GM23338 (cell line): ENCODE results near the gene FBXO31. TPM values are rescaled to one million over a fixed set of nuclear protein-coding genes. Genes with fewer than 3 reads are reported as not detected.

Source experiments
- ATAC-seq: fragments of 200-7000 bp; cut with Tn5 transposase; 3 replicates; pipeline ENCODE4 v1.9.1; 2020
- DNase-seq: peaks from one replicate; pipeline ENCODE4 v3.0.0-alpha.2; 2015; ENCODE audit warnings: low spot score
- H2AFZ ChIP-seq: fragments of 200-600 bp; sonication (generic); 2 replicates; pipeline ENCODE4 v1.8.0; 2016; ENCODE audit warnings: antibody characterized with exemption, mild to moderate bottlenecking, moderate library complexity
- H3F3A ChIP-seq: fragments of 200-600 bp; sonication (generic); replicated peaks from 2 replicates; pipeline ENCODE4 v1.8.0; 2017; ENCODE audit warnings: antibody characterized with exemption, mixed run types, low read depth
- H3K27ac ChIP-seq: fragments of 200-600 bp; sonication (generic); 2 replicates; pipeline ENCODE4 v1.6.1; 2016; ENCODE audit warnings: low read depth
- H3K27me3 ChIP-seq: fragments of 200-600 bp; sonication (generic); 2 replicates; pipeline ENCODE4 v1.8.0; 2016; ENCODE audit warnings: mild to moderate bottlenecking, mixed run types, moderate library complexity; ENCODE audit not compliant: insufficient read depth
- H3K36me3 ChIP-seq: fragments of 200-600 bp; sonication (generic); 2 replicates; pipeline ENCODE4 v1.8.0; 2016; ENCODE audit warnings: mild to moderate bottlenecking; ENCODE audit not compliant: insufficient read depth
- H3K4me1 ChIP-seq: fragments of 200-600 bp; sonication (generic); 2 replicates; pipeline ENCODE4 v1.8.0; 2016; ENCODE audit warnings: mild to moderate bottlenecking, moderate library complexity; ENCODE audit not compliant: insufficient read depth
- H3K4me2 ChIP-seq: fragments of 200-600 bp; sonication (generic); 2 replicates; pipeline ENCODE4 v1.7.1; 2017; ENCODE audit warnings: mixed run types
- H3K4me3 ChIP-seq: fragments of 200-600 bp; sonication (generic); 2 replicates; pipeline ENCODE4 v1.6.1; 2016; ENCODE audit warnings: mixed run types
- H3K79me2 ChIP-seq: fragments of 200-600 bp; sonication (generic); replicated peaks from 2 replicates; pipeline ENCODE4 v1.8.0; 2017; ENCODE audit warnings: mild to moderate bottlenecking; ENCODE audit not compliant: insufficient read depth
- H3K9me2 ChIP-seq: fragments of 200-600 bp; sonication (generic); 2 replicates; pipeline ENCODE4 v1.8.0; 2017; ENCODE audit not compliant: insufficient read depth
- H4K20me1 ChIP-seq: fragments of 200-600 bp; sonication (generic); replicated peaks from 2 replicates; pipeline ENCODE4 v1.8.0; 2017; ENCODE audit warnings: mild to moderate bottlenecking; ENCODE audit not compliant: insufficient read depth
- H3K27ac Mint-ChIP-seq: 2 replicates; pipeline ENCODE4 v1.8.0; 2020; ENCODE audit warnings: inconsistent platforms, mild to moderate bottlenecking, moderate library complexity, mixed read lengths
- H3K27me3 Mint-ChIP-seq: 3 replicates; pipeline ENCODE4 v1.8.0; 2022; ENCODE audit warnings: low read depth, mild to moderate bottlenecking, moderate library complexity, mixed read lengths, inconsistent platforms; ENCODE audit not compliant: insufficient read depth, poor library complexity
- H3K36me3 Mint-ChIP-seq: 3 replicates; pipeline ENCODE4 v1.8.0; 2021; ENCODE audit warnings: low read depth, mild to moderate bottlenecking, inconsistent platforms, moderate library complexity, mixed read lengths
- H3K4me1 Mint-ChIP-seq: 3 replicates; pipeline ENCODE4 v1.8.0; 2020; ENCODE audit warnings: mild to moderate bottlenecking, inconsistent platforms, mixed read lengths
- H3K4me3 Mint-ChIP-seq: 3 replicates; pipeline ENCODE4 v1.8.0; 2021; ENCODE audit warnings: moderate library complexity, mild to moderate bottlenecking, inconsistent platforms, mixed read lengths
- H3K9me3 Mint-ChIP-seq: 3 replicates; pipeline ENCODE4 v1.8.0; 2020; ENCODE audit warnings: moderate library complexity, mild to moderate bottlenecking, inconsistent platforms, mixed read lengths
- CTCF ChIP-seq, 2 experiments: fragments of 200-600 bp in 1 of 2; sonication (generic) in 1 of 2; conservative IDR thresholded peaks; 2 replicates each; pipeline versions ENCODE4 v1.5.1 to v1.6.1; 2016 to 2017; ENCODE audit warnings: antibody characterized with exemption in 2 of 2, low read depth in 2 of 2, mild to moderate bottlenecking in 2 of 2, moderate library complexity in 1 of 2
- ETS1 ChIP-seq: IDR thresholded peaks from 2 replicates; pipeline ENCODE4 v1.6.1; 2016; ENCODE audit warnings: antibody characterized with exemption
- EZH2phosphoT487 ChIP-seq: fragments of 200-600 bp; sonication (generic); IDR thresholded peaks from one replicate; pipeline ENCODE4 v1.8.1; 2018; ENCODE audit warnings: antibody characterized with exemption; ENCODE audit not compliant: unreplicated experiment
- JUNB ChIP-seq: IDR thresholded peaks from one replicate; pipeline ENCODE4 v1.6.1; 2016; ENCODE audit warnings: antibody characterized with exemption; ENCODE audit not compliant: unreplicated experiment
- NANOG ChIP-seq: IDR thresholded peaks from 2 replicates; pipeline ENCODE4 v1.6.1; 2016; ENCODE audit warnings: antibody characterized with exemption, borderline replicate concordance
- REST ChIP-seq: IDR thresholded peaks from one replicate; pipeline ENCODE4 v1.6.1; 2018; ENCODE audit warnings: antibody characterized with exemption; ENCODE audit not compliant: unreplicated experiment
- STAT1 ChIP-seq: IDR thresholded peaks from one replicate; pipeline ENCODE4 v1.6.1; 2016; ENCODE audit warnings: antibody characterized with exemption; ENCODE audit not compliant: unreplicated experiment
- ZNF331 ChIP-seq: fragments of 250-450 bp; sonication (Bioruptor Pico); IDR thresholded peaks from 2 replicates; pipeline ENCODE4 v1.5.0; 2020; ENCODE audit warnings: low read depth, mild to moderate bottlenecking, moderate library complexity
- polyA plus RNA-seq: library from polyadenylated mRNA; unstranded; fragments of >200 nt; fragmentation: Nextera tagmentation; extraction: Ambion mirVana; gene quantifications from 2 replicates; pipeline ENCODE4 v1.2.1, GENCODE V29; 2016
- total RNA-seq: library from RNA; depleted of rRNA; stranded (reverse); fragments of >200 nt; shearing (Covaris generic); gene quantifications from 2 replicates; pipeline ENCODE4 v1.2.3, GENCODE V29; 2014

Gene FBXO31
- total and polyA plus RNA-seq, 2 experiments from 2014 or later, result 7.0 to 23.8 TPM

GRCh38 chr16:87321336-87322107 lies 62.1 kb downstream of the FBXO31 start:
- H3K4me1 Mint-ChIP-seq, result peaks cover 6% of the 10 kb centered on the region
- H3K27me3 Mint-ChIP-seq, result peaks cover 10% of the 10 kb centered on the region
- Histone ChIP-seq H3K9me2 (peaks cover 1% of the 10 kb centered on the region; the same call in 1 of the 2 replicates), H3K79me2 (peaks cover 13% of the 10 kb centered on the region), H2AFZ (no peak overlapping the region), H3K27ac (no peak overlapping the region), H3F3A (peaks cover 2% of the 10 kb centered on the region), H3K4me2 (no peak overlapping the region), H3K36me3 (no peaks in the 10 kb centered on the region), H3K27me3 (no peaks in the 10 kb centered on the region), H3K4me1 (peaks cover 8% of the 10 kb centered on the region; the same call in 1 of the 2 replicates), H4K20me1 (no peaks in the 10 kb centered on the region), H3K4me3 (no peak overlapping the region)
- H3K9me3 Mint-ChIP-seq, result peaks cover 5% of the 10 kb centered on the region
- no peak overlapping the region for H3K4me3 Mint-ChIP-seq
- ATAC-seq, result no peak
- H3K27ac Mint-ChIP-seq, result no peak overlapping the region
- no peak for DNase-seq
- TF ChIP-seq CTCF (conservative IDR thresholded peaks at IDR 0.05; ENCODE audit: low read depth in 2 of 2) (no peak), ZNF331 (CRISPR knock-in tag) (no peak)
- peaks cover 4% of the 10 kb centered on the region; the same call in 1 of the 3 replicates for H3K36me3 Mint-ChIP-seq

GRCh38 chr16:87320510-87321227 lies 62.9 kb downstream of the FBXO31 start:
- Mint-ChIP-seq H3K27me3 (peaks cover 10% of the 10 kb centered on the region), H3K27ac (no peak overlapping the region), H3K36me3 (peaks cover 4% of the 10 kb centered on the region; the same call in 1 of the 3 replicates), H3K9me3 (peaks cover 5% of the 10 kb centered on the region), H3K4me3 (no peak overlapping the region), H3K4me1 (peaks cover 6% of the 10 kb centered on the region)
- Histone ChIP-seq H3K36me3 (no peaks in the 10 kb centered on the region), H3K4me3 (no peak overlapping the region), H3K27ac (no peak overlapping the region), H4K20me1 (no peaks in the 10 kb centered on the region), H3K9me2 (peaks cover 4% of the 10 kb centered on the region; the same call in 1 of the 2 replicates), H3K4me1 (peaks cover 8% of the 10 kb centered on the region; the same call in 1 of the 2 replicates), H2AFZ (no peak overlapping the region), H3K4me2 (no peak overlapping the region), H3F3A (peaks cover 8% of the 10 kb centered on the region), H3K79me2 (peaks cover 13% of the 10 kb centered on the region), H3K27me3 (no peaks in the 10 kb centered on the region)
- DNase-seq (no peak), ATAC-seq (no peak)
- TF ChIP-seq NANOG (no peak), STAT1 (no peak)

GRCh38 chr16:87319997-87320491 lies 63.5 kb downstream of the FBXO31 start:
- peaks cover 4% of the 10 kb centered on the region; the same call in 1 of the 2 replicates for H3K9me2 ChIP-seq
- peaks cover 13% of the 10 kb centered on the region for H3K79me2 ChIP-seq
- no peaks in the 10 kb centered on the region for H3K36me3 ChIP-seq
- Mint-ChIP-seq H3K36me3 (peaks cover 4% of the 10 kb centered on the region; the same call in 1 of the 3 replicates), H3K4me3 (no peak overlapping the region), H3K27ac (no peak overlapping the region), H3K9me3 (peaks cover 5% of the 10 kb centered on the region), H3K27me3 (peaks cover 8% of the 10 kb centered on the region), H3K4me1 (peaks cover 6% of the 10 kb centered on the region)
- H4K20me1 ChIP-seq, result no peaks in the 10 kb centered on the region
- no peaks in the 10 kb centered on the region for H3K27me3 ChIP-seq
- no peak overlapping the region for H2AFZ ChIP-seq
- H3K4me2 ChIP-seq, result no peak overlapping the region
- DNase-seq, result no peak
- ATAC-seq, result no peak
- H3K4me1 ChIP-seq, result peaks cover 8% of the 10 kb centered on the region; the same call in 1 of the 2 replicates
- no peak overlapping the region for H3K27ac ChIP-seq
- no peak overlapping the region for H3K4me3 ChIP-seq
- H3F3A ChIP-seq, result peaks cover 8% of the 10 kb centered on the region
- TF ChIP-seq ETS1 (no peak), EZH2phosphoT487 (no peak), REST (no peak), NANOG (no peak), JUNB (no peak)
